Measurements from ENCODE around the gene POLR3C.

GRCh38 chr1:145806844-145807243, 17.2 kb upstream of the POLR3C start:
- TF ChIP-seq POLR2A (IDR thresholded peaks at IDR 0.05; ENCODE audit: low read depth, low read length) (no peak), TAF1 (IDR thresholded peaks at IDR 0.05; ENCODE audit: low read depth, low read length) (no peak), POLR2AphosphoS5 (IDR thresholded peaks at IDR 0.05; ENCODE audit: low read depth, low read length) (no peak), SPI1 (IDR thresholded peaks at IDR 0.05; ENCODE audit: low read depth, low read length) (no peak), PAX5 (IDR thresholded peaks at IDR 0.05; ENCODE audit: insufficient read depth, low read length, severe bottlenecking) (no peak)

All from GM12891 (cell line).